GM12865 (cell line): Measurements from ENCODE around the gene CD81.

Source experiments
- DNase-seq: peaks from one replicate; pipeline ENCODE4 v3.0.0; 2010; ENCODE audit warnings: low read depth
- H3K4me3 ChIP-seq: 2 replicates; pipeline ENCODE4 v1.5.1; 2011; ENCODE audit warnings: mild to moderate bottlenecking, low read depth, low read length, control low read depth
- TF ChIP-seq, protein P1 (sequence below): IDR thresholded peaks from 2 replicates; pipeline ENCODE4 v1.5.1; 2011; ENCODE audit warnings: low read length, control low read depth, low read depth, inconsistent platforms; ENCODE audit not compliant: insufficient read depth; ENCODE audit errors: missing control alignments

CD81 gene

DNA sequence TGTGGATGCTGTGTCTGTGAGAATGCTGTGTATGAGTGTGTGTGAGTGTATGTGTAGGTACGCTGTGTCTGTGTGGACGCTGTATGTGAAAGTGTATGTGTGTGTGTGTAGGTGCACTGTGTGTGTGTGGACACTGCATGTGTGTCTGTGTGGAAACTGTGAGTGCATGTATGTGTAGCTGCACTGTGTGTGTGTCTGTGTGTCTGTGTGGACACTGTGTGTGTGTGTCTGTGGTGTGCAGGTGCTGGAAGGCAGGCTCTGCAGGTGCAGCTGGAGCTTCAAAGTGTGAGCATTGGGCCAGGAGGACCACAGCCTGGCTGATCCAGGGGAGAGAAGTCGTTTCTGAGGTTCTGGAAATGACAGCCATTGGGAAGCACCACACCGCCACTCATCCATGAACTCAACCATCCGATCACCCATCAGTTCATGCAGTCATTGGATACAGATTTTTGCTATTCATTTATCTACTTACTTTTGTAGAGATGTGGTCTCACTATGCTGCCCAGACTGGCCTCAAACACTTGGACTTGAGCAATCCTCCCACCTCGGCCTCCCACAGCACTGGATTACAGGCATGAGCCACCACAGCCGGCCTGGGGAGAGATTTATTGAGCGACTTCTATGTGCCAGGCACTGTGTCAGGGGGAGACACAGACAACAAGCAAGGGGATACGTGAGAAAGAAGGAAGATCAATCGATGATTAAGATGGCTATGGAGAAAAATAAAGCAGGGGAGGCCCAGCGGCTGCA lies 57.6 kb downstream of the CD81 start:
- no peak for DNase-seq
- no peak overlapping the region for H3K4me3 ChIP-seq
- TF ChIP-seq, protein P1, sequence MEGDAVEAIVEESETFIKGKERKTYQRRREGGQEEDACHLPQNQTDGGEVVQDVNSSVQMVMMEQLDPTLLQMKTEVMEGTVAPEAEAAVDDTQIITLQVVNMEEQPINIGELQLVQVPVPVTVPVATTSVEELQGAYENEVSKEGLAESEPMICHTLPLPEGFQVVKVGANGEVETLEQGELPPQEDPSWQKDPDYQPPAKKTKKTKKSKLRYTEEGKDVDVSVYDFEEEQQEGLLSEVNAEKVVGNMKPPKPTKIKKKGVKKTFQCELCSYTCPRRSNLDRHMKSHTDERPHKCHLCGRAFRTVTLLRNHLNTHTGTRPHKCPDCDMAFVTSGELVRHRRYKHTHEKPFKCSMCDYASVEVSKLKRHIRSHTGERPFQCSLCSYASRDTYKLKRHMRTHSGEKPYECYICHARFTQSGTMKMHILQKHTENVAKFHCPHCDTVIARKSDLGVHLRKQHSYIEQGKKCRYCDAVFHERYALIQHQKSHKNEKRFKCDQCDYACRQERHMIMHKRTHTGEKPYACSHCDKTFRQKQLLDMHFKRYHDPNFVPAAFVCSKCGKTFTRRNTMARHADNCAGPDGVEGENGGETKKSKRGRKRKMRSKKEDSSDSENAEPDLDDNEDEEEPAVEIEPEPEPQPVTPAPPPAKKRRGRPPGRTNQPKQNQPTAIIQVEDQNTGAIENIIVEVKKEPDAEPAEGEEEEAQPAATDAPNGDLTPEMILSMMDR: no peak

DNA sequence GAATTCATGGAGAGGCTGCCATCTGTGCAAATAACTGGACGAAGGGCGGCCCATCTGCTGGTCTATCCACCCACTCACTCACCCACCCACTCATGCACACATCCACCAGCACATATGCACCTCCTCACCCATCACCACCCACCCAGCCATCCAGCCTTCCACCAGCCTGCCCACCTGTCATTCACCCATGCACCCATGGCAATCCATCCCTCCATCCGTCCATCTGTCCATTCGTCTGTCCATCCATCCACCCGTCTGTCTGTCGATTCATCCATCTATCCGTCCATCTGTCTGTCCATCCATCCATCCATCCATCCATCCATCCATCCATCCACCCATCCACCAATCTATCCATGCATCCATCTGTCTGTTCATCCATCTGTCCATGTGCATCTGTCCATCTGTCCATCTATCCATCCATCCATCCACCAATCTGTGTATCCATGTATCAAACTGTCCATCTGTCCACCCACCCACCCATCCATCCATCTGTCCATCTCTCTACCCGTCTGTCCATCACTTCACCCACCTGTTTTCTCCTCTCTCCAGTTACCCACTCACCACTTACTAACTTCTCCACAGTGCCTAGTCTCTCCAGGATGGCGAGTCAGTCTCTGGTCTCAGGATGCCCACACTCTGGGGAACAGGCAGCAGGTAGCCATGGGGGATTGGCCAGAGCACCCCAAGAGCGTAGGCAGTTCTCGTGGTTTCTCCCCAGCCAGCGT lies 58.3 kb downstream of the CD81 start:
- no peak for DNase-seq
- H3K4me3 ChIP-seq: no peak overlapping the region
- TF ChIP-seq, protein P1: no peak

DNA sequence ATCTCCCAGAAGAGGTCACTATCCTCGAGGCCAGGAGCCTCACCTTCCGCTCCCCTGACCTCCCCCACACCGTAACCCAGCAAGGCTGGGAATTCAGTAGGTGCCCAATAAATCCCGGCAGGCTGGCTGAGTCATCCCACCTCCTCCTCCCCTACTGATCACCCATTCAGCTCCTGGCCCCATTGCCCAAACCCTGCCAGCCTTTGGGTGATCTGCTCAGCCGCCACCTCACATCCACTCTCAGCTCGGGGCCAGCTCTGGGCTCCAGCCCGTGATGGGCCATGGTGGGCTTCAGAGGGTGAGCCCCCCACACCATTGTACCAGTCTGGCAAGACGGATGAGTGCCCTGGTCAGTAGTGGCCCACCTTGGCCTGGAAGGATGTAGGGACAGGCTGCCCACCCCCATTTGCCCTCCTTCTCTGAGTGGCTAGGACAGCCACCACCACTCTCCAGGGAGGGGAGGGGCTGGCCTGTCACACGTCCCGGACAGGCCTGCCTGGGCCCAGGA lies 59.0 kb downstream of the CD81 start:
- DNase-seq: no peak
- TF ChIP-seq, protein P1: no peak
- no peak overlapping the region for H3K4me3 ChIP-seq

DNA sequence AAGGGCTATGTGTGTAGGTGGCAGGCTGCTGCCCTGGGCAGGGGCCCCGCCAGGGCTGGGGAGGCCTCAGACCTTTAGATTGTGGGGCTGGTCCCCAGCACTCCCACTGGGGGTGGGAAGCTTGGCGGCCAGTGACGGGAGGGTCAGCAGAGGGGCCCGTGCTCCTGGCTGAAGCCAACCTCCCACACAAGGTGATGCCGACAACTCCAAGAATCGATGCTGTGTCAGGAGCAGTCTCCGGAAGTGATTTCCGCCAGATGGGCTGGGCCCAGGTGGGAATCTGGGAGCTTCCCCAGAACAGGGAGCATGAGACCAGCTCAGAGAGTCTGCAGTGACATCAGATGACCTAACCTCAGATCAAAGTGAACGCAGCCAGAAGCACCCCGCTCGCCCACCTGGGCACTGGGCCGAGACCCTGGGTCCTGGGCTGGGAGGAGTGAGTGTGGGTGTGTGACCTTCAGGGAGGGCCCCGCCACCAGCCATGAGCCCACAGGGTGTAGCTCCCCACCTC lies 59.5 kb downstream of the CD81 start:
- H3K4me3 ChIP-seq: no peak overlapping the region
- TF ChIP-seq, protein P1: no peak
- no peak for DNase-seq

DNA sequence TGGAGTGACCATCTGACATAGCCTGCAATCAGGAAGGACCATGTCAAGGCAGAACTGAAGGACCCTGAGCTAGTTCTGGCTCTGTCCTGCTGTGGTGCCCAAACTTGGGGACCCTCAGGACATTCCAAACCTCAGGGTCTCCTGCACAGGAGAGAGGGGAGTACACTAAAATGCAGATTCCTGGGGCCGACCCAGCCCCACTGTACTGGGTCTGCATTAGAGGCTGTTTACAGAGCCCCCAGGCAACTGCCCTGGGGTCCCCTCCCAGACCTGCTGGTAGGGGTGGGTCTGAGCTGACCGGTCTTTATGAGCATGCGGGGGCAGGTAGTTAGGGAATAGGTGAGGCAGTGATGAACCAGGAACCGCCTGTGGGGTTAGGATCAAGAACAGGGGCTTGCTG lies 60.4 kb downstream of the CD81 start:
- no peak overlapping the region for H3K4me3 ChIP-seq
- no peak for DNase-seq
- TF ChIP-seq, protein P1: no peak

DNA sequence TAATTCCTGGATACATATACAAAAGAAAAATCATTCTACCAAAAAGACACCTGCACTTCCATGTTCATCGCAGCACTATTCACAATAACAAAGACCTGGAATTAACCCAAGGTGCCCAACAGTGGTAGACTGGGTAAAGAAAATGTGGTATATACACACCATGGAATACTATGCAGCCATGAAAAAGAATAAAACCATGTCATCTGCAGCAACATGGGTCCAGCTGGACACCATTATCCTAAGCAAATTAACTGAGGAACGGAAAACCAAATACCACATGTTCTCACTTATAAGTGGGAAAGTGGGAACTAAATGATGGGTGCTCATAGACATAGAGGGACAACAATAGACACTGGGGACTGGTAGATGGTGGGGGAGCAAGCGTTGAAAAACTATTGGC lies 62.7 kb downstream of the CD81 start:
- TF ChIP-seq, protein P1: no peak
- no peak overlapping the region for H3K4me3 ChIP-seq
- DNase-seq: no peak
